Colonic mucosa (tissue), 4 donors: ENCODE results near the gene GLT8D1. TPM values are rescaled to one million over a fixed set of nuclear protein-coding genes. Genes with fewer than 3 reads are reported as not detected.

ENCODE experiments used
- DNase-seq: peaks from one replicate; pipeline ENCODE4 v3.0.0-alpha.2; 2020
- H3K27ac ChIP-seq: fragments of 200-600 bp; one replicate; pipeline ENCODE4 v1.8.0; 2021
- H3K27me3 ChIP-seq: fragments of 200-600 bp; one replicate; pipeline ENCODE4 v1.8.0; 2021
- H3K36me3 ChIP-seq: fragments of 200-600 bp; one replicate; pipeline ENCODE4 v1.8.0; 2021
- H3K4me1 ChIP-seq: fragments of 200-600 bp; one replicate; pipeline ENCODE4 v1.8.0; 2021; ENCODE audit warnings: mild to moderate bottlenecking
- H3K4me3 ChIP-seq: fragments of 200-600 bp; one replicate; pipeline ENCODE4 v1.8.0; 2021
- H3K9ac ChIP-seq, 2 donors: one replicate each; pipeline ENCODE4 v1.7.0; 2013; ENCODE audit warnings: control low read depth in 2 of 2, low read depth in 2 of 2, low read length in 2 of 2
- H3K9me3 ChIP-seq: fragments of 200-600 bp; one replicate; pipeline ENCODE4 v1.8.0; 2021
- CTCF ChIP-seq: fragments of 200-600 bp; IDR thresholded peaks from one replicate; pipeline ENCODE4 v1.8.0; 2022; ENCODE audit warnings: antibody characterized with exemption, mild to moderate bottlenecking
- intact Hi-C: fragments of 100-400 bp; cut with DNase I; formaldehyde crosslinking; loops from one replicate; pipeline ENCODE4 v1.14.1; 2022
- total RNA-seq, 2 donors: library from RNA; stranded (reverse); fragmentation: NEBNext Ultra II Directional in 1 of 2; extraction: Animal tissue kit (Norgen Biotek cat#: 25700) in 1 of 2; gene quantifications; one replicate each; pipeline ENCODE4 v1.2.1, GENCODE V29; 2021
- donor health status: healthy.
- donor health status: DM: no; HTN: no; CAD: no.
- donor health status: DM: no; HTN: no; CAD: no.

The GLT8D1 gene
- total RNA-seq, 2 donors from 2014 or later, result 29.0 to 36.2 TPM

GRCh38 chr3:52724511-52724910, 18.9 kb upstream of the GLT8D1 start:
- no peaks in the 10 kb centered on the region for H3K36me3 ChIP-seq
- H3K4me1 ChIP-seq, result no peaks in the 10 kb centered on the region
- H3K9me3 ChIP-seq, result no peaks in the 10 kb centered on the region
- no peak for TF ChIP-seq CTCF
- no peak for DNase-seq
- H3K9ac ChIP-seq, result no peak overlapping the region
- intact Hi-C loops, result no loop called here
- no peak overlapping the region for H3K4me3 ChIP-seq
- H3K27me3 ChIP-seq, result no peaks in the 10 kb centered on the region
- H3K27ac ChIP-seq, result no peak overlapping the region

GRCh38 chr3:52723935-52724334, 18.3 kb upstream of the GLT8D1 start:
- TF ChIP-seq CTCF, result no peak
- Histone ChIP-seq H3K36me3 (no peaks in the 10 kb centered on the region), H3K4me1 (no peaks in the 10 kb centered on the region), H3K4me3 (no peak overlapping the region), H3K27ac (no peak overlapping the region), H3K9me3 (no peaks in the 10 kb centered on the region), H3K9ac (no peak overlapping the region), H3K27me3 (no peaks in the 10 kb centered on the region)
- no peak for DNase-seq
- intact Hi-C loops, result no loop called here

- Histone ChIP-seq H3K4me3 (no peak overlapping the region), H3K27me3 (no peaks in the 10 kb centered on the region), H3K36me3 (no peaks in the 10 kb centered on the region), H3K9ac (no peak overlapping the region), H3K9me3 (no peaks in the 10 kb centered on the region), H3K4me1 (no peaks in the 10 kb centered on the region), H3K27ac (no peak overlapping the region)
- no peak for TF ChIP-seq CTCF
- DNase-seq, result no peak
- intact Hi-C loops, result no loop called here
These were observed 16.9 kb upstream of the GLT8D1 start for GRCh38 chr3:52722491-52722890.

GRCh38 chr3:52721730-52722008, 16.1 kb upstream of the GLT8D1 start:
- DNase-seq, result no peak
- intact Hi-C loops, result no loop called here
- Histone ChIP-seq H3K4me1 (no peaks in the 10 kb centered on the region), H3K9me3 (no peaks in the 10 kb centered on the region), H3K36me3 (no peaks in the 10 kb centered on the region), H3K9ac (no peak overlapping the region), H3K27me3 (no peaks in the 10 kb centered on the region), H3K4me3 (no peak overlapping the region), H3K27ac (no peak overlapping the region)
- no peak for TF ChIP-seq CTCF

- H3K9me3 ChIP-seq, result no peaks in the 10 kb centered on the region
- no peak for DNase-seq
- TF ChIP-seq CTCF, result no peak
- no peaks in the 10 kb centered on the region for H3K4me1 ChIP-seq
- H3K27ac ChIP-seq, result no peak overlapping the region
- no peak overlapping the region for H3K9ac ChIP-seq
- H3K36me3 ChIP-seq, result no peaks in the 10 kb centered on the region
- H3K4me3 ChIP-seq, result no peak overlapping the region
- H3K27me3 ChIP-seq, result no peaks in the 10 kb centered on the region
- intact Hi-C loops, result no loop called here
These were observed 15.6 kb upstream of the GLT8D1 start for GRCh38 chr3:52721002-52721729.
